MG63 (cell line): ENCODE data around the gene SEC22C. TPM values are rescaled to one million over a fixed set of nuclear protein-coding genes. Genes with fewer than 3 reads are reported as not detected.

ENCODE experiments used
- DNase-seq: peaks from one replicate; pipeline ENCODE4 v3.0.0-alpha.2; 2020
- H3K27me3 ChIP-seq: fragments of 250-450 bp; sonication (Bioruptor Pico); 2 replicates; pipeline ENCODE4 v1.5.1; 2020; ENCODE audit warnings: mild to moderate bottlenecking, moderate library complexity
- H3K36me3 ChIP-seq: fragments of 250-450 bp; sonication (Bioruptor Pico); 2 replicates; pipeline ENCODE4 v1.5.1; 2020; ENCODE audit warnings: mild to moderate bottlenecking, moderate library complexity
- H3K4me3 ChIP-seq: fragments of 250-450 bp; sonication (Bioruptor Pico); 2 replicates; pipeline ENCODE4 v1.5.1; 2020; ENCODE audit warnings: mild to moderate bottlenecking, moderate library complexity
- H3K9me3 ChIP-seq: fragments of 250-450 bp; sonication (Bioruptor Pico); 2 replicates; pipeline ENCODE4 v1.5.1; 2020; ENCODE audit warnings: mild to moderate bottlenecking, moderate library complexity
- total RNA-seq: library from RNA; depleted of rRNA; stranded (reverse); fragments of >200 nt; shearing (Covaris generic); gene quantifications from 2 replicates; pipeline ENCODE4 v1.2.3, GENCODE V29; 2014; ENCODE audit warnings: low replicate concordance; rRNA removed

Gene SEC22C
- total RNA-seq, 1 experiment from 2014 or later, result 54.8 TPM

DNA sequence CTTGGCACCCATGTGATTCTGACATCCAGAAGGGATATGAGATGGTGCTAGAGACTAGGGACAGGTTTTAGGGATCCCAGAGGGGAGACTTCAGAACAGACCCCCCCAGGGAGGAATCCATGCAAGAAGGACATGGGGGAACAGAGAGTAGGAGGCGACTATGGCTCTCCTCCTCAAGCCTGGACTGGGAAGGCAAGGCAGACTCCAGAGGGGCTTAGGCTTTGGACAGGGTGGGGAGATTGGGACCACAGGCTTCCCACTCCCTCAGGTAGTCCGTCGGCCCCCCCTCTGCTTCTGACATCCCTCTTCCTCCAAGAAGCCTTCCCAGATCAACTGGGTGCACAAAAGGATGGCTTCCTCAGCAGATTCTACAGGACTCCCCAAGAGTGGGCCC, 82.3 kb downstream of the SEC22C start:
- Histone ChIP-seq H3K27me3 (peaks cover 6% of the 10 kb centered on the region; the same call in 1 of the 2 replicates), H3K4me3 (no peak overlapping the region), H3K9me3 (no peaks in the 10 kb centered on the region), H3K36me3 (no peaks in the 10 kb centered on the region)
- DNase-seq, result no peak

DNA sequence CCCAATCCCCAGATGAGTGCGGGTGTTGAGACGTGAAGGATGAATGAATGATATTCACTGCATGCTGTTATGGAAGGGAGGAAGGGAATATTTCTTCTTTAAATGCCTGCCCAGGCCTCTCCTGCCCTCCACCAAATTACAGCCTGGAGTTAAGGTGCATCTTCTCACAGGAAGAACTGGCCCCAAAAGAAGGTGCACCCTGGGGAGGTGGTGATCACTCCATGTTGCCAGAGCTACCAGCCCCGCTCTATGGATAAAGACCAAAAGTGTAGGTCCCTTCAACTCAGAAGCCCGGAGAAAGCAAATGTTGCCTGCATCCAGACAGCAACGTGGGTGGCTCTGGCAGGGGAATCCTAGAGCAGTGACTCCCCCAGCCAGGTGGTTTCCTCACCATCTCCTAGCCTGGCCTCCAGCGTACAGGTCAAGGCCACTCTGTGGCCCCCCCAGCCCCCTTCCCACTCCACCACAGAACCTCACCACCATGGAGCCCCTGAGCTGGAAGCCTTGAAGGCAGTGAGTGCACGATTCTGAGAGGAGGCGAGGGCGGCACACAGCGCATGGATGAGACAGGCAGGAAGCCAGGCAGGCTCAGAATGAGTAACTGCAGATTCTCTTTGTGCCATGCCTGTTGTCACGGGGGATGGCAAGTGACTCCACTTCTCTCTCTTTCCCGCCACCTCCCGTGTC, 82.8 kb downstream of the SEC22C start:
- DNase-seq, result no peak
- Histone ChIP-seq H3K4me3 (no peak overlapping the region), H3K27me3 (peaks cover 6% of the 10 kb centered on the region; the same call in 1 of the 2 replicates), H3K36me3 (no peaks in the 10 kb centered on the region), H3K9me3 (no peaks in the 10 kb centered on the region)

DNA sequence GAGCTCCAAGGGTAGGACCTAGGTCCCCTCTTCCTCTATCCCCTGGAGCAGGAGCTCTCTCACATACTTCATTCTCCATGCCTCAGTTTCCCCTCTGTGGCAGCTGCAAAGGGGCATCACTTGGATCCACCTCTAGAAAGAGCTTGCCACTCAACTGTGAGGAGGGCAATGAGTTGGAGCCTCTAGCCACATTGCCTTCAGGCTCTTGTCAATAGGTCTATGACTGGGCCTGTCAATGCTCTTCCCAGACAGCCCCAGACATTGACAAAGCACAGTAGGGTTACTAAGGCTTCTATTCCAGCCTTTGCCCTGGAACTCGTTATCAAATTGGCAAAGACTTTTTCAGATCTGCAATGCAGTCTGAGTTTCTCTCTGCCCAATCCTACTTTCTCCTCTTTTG, 83.7 kb downstream of the SEC22C start:
- H3K4me3 ChIP-seq, result no peak overlapping the region
- no peaks in the 10 kb centered on the region for H3K36me3 ChIP-seq
- H3K9me3 ChIP-seq, result no peaks in the 10 kb centered on the region
- no peak for DNase-seq
- peaks cover 6% of the 10 kb centered on the region; the same call in 1 of the 2 replicates for H3K27me3 ChIP-seq

Other genes with a start within 250 kb of the SEC22C start
- gene LYZL4, start 171.4 kb downstream of the SEC22C start, total RNA-seq, result not detected in 2 replicates
- not detected in 2 replicates for gene VIPR1, start 79.3 kb downstream of the SEC22C start, total RNA-seq
- gene SS18L2, start 8.9 kb upstream of the SEC22C start, total RNA-seq, result 11.2 and 14.6 TPM in 2 replicates
- 4.4 and 4.8 TPM in 2 replicates for gene NKTR, start 18.7 kb upstream of the SEC22C start, total RNA-seq
- 11.7 and 22.7 TPM in 2 replicates for gene ZBTB47, start 71.7 kb upstream of the SEC22C start, total RNA-seq
- not detected in 2 replicates for gene KLHL40, start 103.6 kb upstream of the SEC22C start, total RNA-seq
- gene HHATL, start 120.8 kb upstream of the SEC22C start, total RNA-seq, result not detected in 2 replicates
- 0.59 and 10.2 TPM in 2 replicates for gene CCDC13, start 191.3 kb upstream of the SEC22C start, total RNA-seq
- gene HIGD1A, start 222.5 kb upstream of the SEC22C start, total RNA-seq, result 93.8 and 116 TPM in 2 replicates
- gene ACKR2, start 227.5 kb upstream of the SEC22C start, total RNA-seq, result not detected in 2 replicates